H1 (cell line): ENCODE results near the gene ESR1.

Source experiments
- CTCF ChIP-seq, 3 experiments: IDR thresholded peaks; 1 replicate in 2 of 3; 2 replicates in 1 of 3; pipeline versions ENCODE4 v1.5.1 to v1.6.1; 2011; ENCODE audit warnings: low read length in 3 of 3, mild to moderate bottlenecking in 3 of 3, inconsistent platforms in 2 of 3, low read depth in 1 of 3, moderate library complexity in 1 of 3; ENCODE audit not compliant: insufficient read depth in 1 of 3; ENCODE audit errors: control extremely low read depth in 1 of 3
- E2F6 ChIP-seq: IDR thresholded peaks from 2 replicates; pipeline ENCODE4 v1.6.1; 2012; ENCODE audit warnings: inconsistent platforms
- EZH2 ChIP-seq: fragments of 200-600 bp; sonication (generic); IDR thresholded peaks from 2 replicates; pipeline ENCODE4 v1.7.1; 2012; ENCODE audit warnings: low read depth, mild to moderate bottlenecking, moderate library complexity, low read length, inconsistent platforms; ENCODE audit not compliant: severe bottlenecking
- MAX ChIP-seq: IDR thresholded peaks from 2 replicates; pipeline ENCODE4 v1.6.1; 2012; ENCODE audit warnings: inconsistent platforms
- POLR2A ChIP-seq, 2 experiments: IDR thresholded peaks; 1 replicate in 1 of 2; 2 replicates in 1 of 2; pipeline ENCODE4 v1.6.1; 2011; ENCODE audit warnings: low read depth in 2 of 2, low read length in 2 of 2, mild to moderate bottlenecking in 2 of 2; ENCODE audit errors: control extremely low read depth in 1 of 2
- RFX5 ChIP-seq: IDR thresholded peaks from 2 replicates; pipeline ENCODE4 v1.6.1; 2011; ENCODE audit warnings: low read depth, low read length, improper control_type of control experiment, borderline replicate concordance
- TCF12 ChIP-seq: IDR thresholded peaks from 2 replicates; pipeline ENCODE4 v1.6.1; 2011; ENCODE audit warnings: low read depth, mild to moderate bottlenecking, low read length
- TEAD4 ChIP-seq: IDR thresholded peaks from 2 replicates; pipeline ENCODE4 v1.6.1; 2012; ENCODE audit warnings: low read depth, low read length, inconsistent platforms, mixed read lengths

GRCh38 chr6:151916680-151917164 is 109.2 kb downstream of the ESR1 start:
- TF ChIP-seq CTCF (IDR thresholded peaks at IDR 0.05; ENCODE audit: control extremely low read depth in 1 of 3, insufficient read depth in 1 of 3, low read depth in 1 of 3, low read length in 3 of 3) (no peak), TEAD4 (no peak), EZH2 (no peak), RFX5 (no peak), E2F6 (no peak), MAX (no peak), POLR2A (IDR thresholded peaks at IDR 0.05; ENCODE audit: control extremely low read depth in 1 of 2, low read depth in 2 of 2, low read length in 2 of 2) (no peak), TCF12 (no peak)
